Cardiac fibroblast (primary cell): ENCODE results near the gene SPRR1A.

Experiments used
- DNase-seq, 2 donors: peaks; one replicate each; pipeline versions ENCODE4 v3.0.0 to v3.0.0-alpha.2; 2010; ENCODE audit warnings: low read depth in 2 of 2
- H3K4me3 ChIP-seq, 2 donors: replicated peaks in 1 of 2; 1 replicate in 1 of 2; 2 replicates in 1 of 2; pipeline ENCODE4 v1.5.1; 2011; ENCODE audit warnings: low read depth in 2 of 2, low read length in 2 of 2, mild to moderate bottlenecking in 2 of 2, moderate library complexity in 1 of 2
- CTCF ChIP-seq: IDR thresholded peaks from one replicate; pipeline ENCODE4 v1.5.1; 2011; ENCODE audit warnings: low read depth, mild to moderate bottlenecking, low read length, inconsistent platforms

SPRR1A gene

GRCh38 chr1:152968248-152968647 lies 15.6 kb upstream of the SPRR1A start:
- no peak overlapping the region for H3K4me3 ChIP-seq
- DNase-seq: no peak
- no peak for TF ChIP-seq CTCF

GRCh38 chr1:152969036-152969435 lies 14.8 kb upstream of the SPRR1A start:
- no peak for DNase-seq
- H3K4me3 ChIP-seq: no peak overlapping the region
- TF ChIP-seq CTCF: no peak

GRCh38 chr1:152970495-152970894 lies 13.4 kb upstream of the SPRR1A start, which contains the start of gene SPRR4:
Gene SPRR4 (plus strand): TSS chr1:152970648. CDS start chr1:152971891, 1,243 bp downstream.
- DNase-seq: no peak
- H3K4me3 ChIP-seq: no peak within 1 kb of the TSS
- no peak for TF ChIP-seq CTCF

GRCh38 chr1:152972196-152972886 lies 11.5 kb upstream of the SPRR1A start:
- no peak for DNase-seq
- no peak for TF ChIP-seq CTCF

GRCh38 chr1:152976688-152977087 lies 7.2 kb upstream of the SPRR1A start:
- no peak for TF ChIP-seq CTCF
- DNase-seq: no peak

More at GRCh38 chr1:152972196-152972886, 11.5 kb upstream of the SPRR1A start:
- H3K4me3 ChIP-seq: no peak overlapping the region

GRCh38 chr1:152977614-152978013 lies 6.3 kb upstream of the SPRR1A start:
- no peak overlapping the region for H3K4me3 ChIP-seq
- TF ChIP-seq CTCF: no peak
- no peak for DNase-seq

More at GRCh38 chr1:152976688-152977087, 7.2 kb upstream of the SPRR1A start:
- no peak overlapping the region for H3K4me3 ChIP-seq

- H3K4me3 ChIP-seq: no peak overlapping the region
- no peak for TF ChIP-seq CTCF
- no peak for DNase-seq
Observed at GRCh38 chr1:152980676-152981075, 3.2 kb upstream of the SPRR1A start.
